Fibroblast of mammary gland (primary cell): Measurements from ENCODE around the gene DDX46.

Source experiments
- DNase-seq: peaks from one replicate; pipeline ENCODE4 v3.0.0-alpha.2; 2010; ENCODE audit warnings: low read depth
- H3K4me3 ChIP-seq: 2 replicates; pipeline ENCODE4 v1.5.1; 2011; ENCODE audit warnings: low read depth, mild to moderate bottlenecking, low read length, moderate library complexity; ENCODE audit not compliant: control insufficient read depth
- TF ChIP-seq, protein P1 (sequence below): conservative IDR thresholded peaks from 2 replicates; pipeline ENCODE4 v1.5.1; 2011; ENCODE audit warnings: low read depth, low read length, inconsistent platforms; ENCODE audit not compliant: control insufficient read depth, insufficient read depth

Gene DDX46

DNA sequence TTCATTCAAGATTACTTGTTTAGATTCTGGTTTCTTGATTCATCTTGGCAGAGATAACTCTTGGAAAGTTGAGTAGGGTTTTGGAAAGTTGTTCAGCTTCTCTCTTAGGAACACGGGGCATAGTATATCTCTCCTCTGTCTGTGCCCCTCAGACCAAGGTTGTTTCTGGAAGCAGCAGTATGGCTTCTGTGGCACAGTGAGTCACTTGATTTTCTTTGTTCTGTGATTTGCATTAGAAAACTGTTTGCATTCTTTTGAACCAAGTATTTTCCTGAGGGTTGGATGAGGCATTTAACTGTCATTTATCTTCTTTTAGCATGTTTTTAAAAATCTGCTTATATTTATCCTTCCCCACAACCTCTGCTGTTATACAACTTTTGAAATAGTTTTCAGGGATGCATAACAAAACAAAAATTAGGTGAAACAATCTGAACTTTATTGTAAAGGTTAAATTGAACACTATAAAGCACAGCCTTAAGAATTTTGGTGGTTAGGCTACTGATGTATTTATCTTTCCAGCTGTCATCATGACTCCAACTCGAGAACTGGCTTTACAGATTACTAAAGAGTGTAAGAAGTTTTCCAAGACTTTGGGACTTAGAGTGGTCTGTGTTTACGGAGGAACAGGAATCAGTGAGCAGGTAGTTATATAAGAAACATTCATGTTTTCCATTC, 26.5 kb downstream of the DDX46 start:
- TF ChIP-seq, protein P1, sequence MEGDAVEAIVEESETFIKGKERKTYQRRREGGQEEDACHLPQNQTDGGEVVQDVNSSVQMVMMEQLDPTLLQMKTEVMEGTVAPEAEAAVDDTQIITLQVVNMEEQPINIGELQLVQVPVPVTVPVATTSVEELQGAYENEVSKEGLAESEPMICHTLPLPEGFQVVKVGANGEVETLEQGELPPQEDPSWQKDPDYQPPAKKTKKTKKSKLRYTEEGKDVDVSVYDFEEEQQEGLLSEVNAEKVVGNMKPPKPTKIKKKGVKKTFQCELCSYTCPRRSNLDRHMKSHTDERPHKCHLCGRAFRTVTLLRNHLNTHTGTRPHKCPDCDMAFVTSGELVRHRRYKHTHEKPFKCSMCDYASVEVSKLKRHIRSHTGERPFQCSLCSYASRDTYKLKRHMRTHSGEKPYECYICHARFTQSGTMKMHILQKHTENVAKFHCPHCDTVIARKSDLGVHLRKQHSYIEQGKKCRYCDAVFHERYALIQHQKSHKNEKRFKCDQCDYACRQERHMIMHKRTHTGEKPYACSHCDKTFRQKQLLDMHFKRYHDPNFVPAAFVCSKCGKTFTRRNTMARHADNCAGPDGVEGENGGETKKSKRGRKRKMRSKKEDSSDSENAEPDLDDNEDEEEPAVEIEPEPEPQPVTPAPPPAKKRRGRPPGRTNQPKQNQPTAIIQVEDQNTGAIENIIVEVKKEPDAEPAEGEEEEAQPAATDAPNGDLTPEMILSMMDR, result no peak

GRCh38 chr5:134787692-134788091, 29.1 kb downstream of the DDX46 start:
- no peak for DNase-seq
- TF ChIP-seq, protein P1, result no peak
- H3K4me3 ChIP-seq, result no peak overlapping the region

More for the DNA sequence above, 26.5 kb downstream of the DDX46 start:
- peak; percentile 25 for DNase-seq
- no peak overlapping the region for H3K4me3 ChIP-seq

- DNase-seq, result no peak
- H3K4me3 ChIP-seq, result no peak overlapping the region
- TF ChIP-seq, protein P1, result no peak
Measured at GRCh38 chr5:134791580-134791979, 33.0 kb downstream of the DDX46 start.

- DNase-seq, result no peak
- no peak overlapping the region for H3K4me3 ChIP-seq
- TF ChIP-seq, protein P1, result no peak
Measured at GRCh38 chr5:134792286-134792685, 33.7 kb downstream of the DDX46 start.

DNA sequence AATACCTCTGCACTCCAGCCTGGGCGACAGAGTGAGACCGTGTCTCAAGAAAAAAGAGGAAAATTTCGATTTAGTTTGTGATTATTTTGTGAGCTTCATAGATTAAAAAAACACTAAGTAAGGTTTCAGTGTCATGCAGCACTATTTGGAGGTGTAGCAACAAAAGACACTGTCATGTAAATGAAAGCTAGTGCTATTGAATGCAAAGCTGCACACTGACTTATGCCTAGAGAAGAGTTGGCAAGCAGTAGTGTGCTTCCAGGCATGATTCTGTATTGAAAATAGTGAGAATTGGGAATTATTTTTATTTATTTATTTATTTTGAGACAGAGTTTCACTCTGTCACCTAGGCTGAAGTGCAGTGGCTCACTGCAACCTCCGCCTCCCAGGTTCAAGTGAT, 34.5 kb downstream of the DDX46 start:
- TF ChIP-seq, protein P1, result no peak
- no peak for DNase-seq
- no peak overlapping the region for H3K4me3 ChIP-seq

- TF ChIP-seq, protein P1, result no peak
- H3K4me3 ChIP-seq, result no peak overlapping the region
- DNase-seq, result no peak
Measured at GRCh38 chr5:134794082-134794481, 35.5 kb downstream of the DDX46 start.
